T-cell (primary cell): ENCODE results near the gene UEVLD. TPM values are rescaled to one million over a fixed set of nuclear protein-coding genes. Genes with fewer than 3 reads are reported as not detected.

ENCODE experiments used
- ATAC-seq, 4 experiments: fragments of 200-7000 bp in 3 of 4; fragments of 150-1000 bp in 1 of 4; cut with Tn5 transposase; replicated peaks in 1 of 4; 1 replicate in 3 of 4; 2 replicates in 1 of 4; pipeline ENCODE4 v1.10.0; 2021; ENCODE audit warnings: moderate library complexity in 3 of 4, mild to moderate bottlenecking in 2 of 4, moderate number of reproducible peaks in 1 of 4
- CTCF ChIA-PET, 2 donors: fragments of 300-600 bp; sonication (Branson Sonifier 250); formaldehyde crosslinking; loops; one replicate each; lab custom pipeline; 2022; ENCODE audit warnings: antibody characterized with exemption in 2 of 2; lab: Charles Lee
- POLR2A ChIA-PET, 2 donors: fragments of 300-600 bp; sonication (Branson Sonifier 250); formaldehyde crosslinking; loops; one replicate each; lab custom pipeline; 2022; ENCODE audit warnings: antibody characterized with exemption in 2 of 2; lab: Charles Lee
- DNase-seq, 35 experiments: peaks; one replicate each; pipeline versions ENCODE4 v3.0.0 to v3.0.0-alpha.2; 2013 to 2023
- H3K27ac ChIP-seq: one replicate; pipeline ENCODE4 v1.5.1; 2013; ENCODE audit warnings: low read length
- H3K27me3 ChIP-seq, 2 experiments: replicated peaks in 1 of 2; 1 replicate in 1 of 2; 2 replicates in 1 of 2; pipeline versions ENCODE4 v1.6.1 to v1.7.0; 2013; ENCODE audit warnings: low read length in 1 of 2, mixed read lengths in 1 of 2; ENCODE audit not compliant: control insufficient read depth in 2 of 2, insufficient read depth in 2 of 2; ENCODE audit errors: extremely low read depth in 1 of 2
- H3K36me3 ChIP-seq, 2 donors: 1 replicate in 1 of 2; 2 replicates in 1 of 2; pipeline versions ENCODE4 v1.6.1 to v1.7.0; 2013; ENCODE audit warnings: low read length in 1 of 2; ENCODE audit not compliant: control insufficient read depth in 2 of 2, insufficient read depth in 1 of 2; ENCODE audit errors: extremely low read depth in 1 of 2
- H3K4me1 ChIP-seq, 2 experiments: 1 replicate in 1 of 2; 2 replicates in 1 of 2; pipeline versions ENCODE4 v1.6.1 to v1.7.0; 2013; ENCODE audit warnings: low read length in 2 of 2, mixed read lengths in 1 of 2; ENCODE audit not compliant: insufficient read depth in 2 of 2, control insufficient read depth in 1 of 2; ENCODE audit errors: extremely low read depth in 1 of 2
- H3K4me3 ChIP-seq, 2 donors: 1 replicate in 1 of 2; 2 replicates in 1 of 2; pipeline versions ENCODE4 v1.5.1 to v1.7.0; 2013; ENCODE audit warnings: mild to moderate bottlenecking in 2 of 2, low read length in 1 of 2, moderate library complexity in 1 of 2; ENCODE audit not compliant: control insufficient read depth in 1 of 2; ENCODE audit errors: extremely low read depth in 1 of 2
- H3K9me3 ChIP-seq: 2 replicates; pipeline ENCODE4 v1.7.0; 2013
- H3K27ac Mint-ChIP-seq, 2 donors: one replicate each; pipeline ENCODE4 v1.8.0; 2020 to 2021; ENCODE audit warnings: mild to moderate bottlenecking in 2 of 2, mixed read lengths in 2 of 2
- H3K27me3 Mint-ChIP-seq, 2 donors: one replicate each; pipeline ENCODE4 v1.8.0; 2021 to 2022; ENCODE audit warnings: mixed read lengths in 2 of 2
- H3K36me3 Mint-ChIP-seq: one replicate; pipeline ENCODE4 v1.8.0; 2021; ENCODE audit warnings: mixed read lengths
- H3K4me1 Mint-ChIP-seq, 3 donors: one replicate each; pipeline ENCODE4 v1.8.0; 2020 to 2022; ENCODE audit warnings: mixed read lengths in 3 of 3, mild to moderate bottlenecking in 1 of 3
- H3K4me3 Mint-ChIP-seq, 3 donors: one replicate each; pipeline ENCODE4 v1.8.0; 2020 to 2022; ENCODE audit warnings: mild to moderate bottlenecking in 3 of 3, mixed read lengths in 3 of 3, moderate library complexity in 3 of 3
- H3K9me3 Mint-ChIP-seq, 3 donors: one replicate each; pipeline ENCODE4 v1.8.0; 2020 to 2022; ENCODE audit warnings: mixed read lengths in 3 of 3
- WGBS: methylation state at CpG from one replicate; pipeline ENCODE4 v1.1.5; 2013; ENCODE audit warnings: missing lambda C conversion rate; ENCODE audit not compliant: insufficient coverage; 5-methylcytosine and 5-hydroxymethylcytosine counted together
- total RNA-seq, 35 experiments: library from RNA in 6 of 35; stranded (reverse) in 6 of 35; fragments of 120-200 nt in 1 of 35; gene quantifications; one replicate each; pipeline versions ENCODE4 v1.2.1 to v1.2.4 and lab custom pipeline; 2013 to 2026

UEVLD gene
- total RNA-seq = 1 to 10 TPM; 3.9 to 9.0 (median 7.1) TPM
- 9.6 TPM for total RNA-seq (2013)
- 6.1 to 32.1 (median 12.3) reads per million in 29 experiments for total RNA-seq (lab: John Stamatoyannopoulos, UW)

DNA sequence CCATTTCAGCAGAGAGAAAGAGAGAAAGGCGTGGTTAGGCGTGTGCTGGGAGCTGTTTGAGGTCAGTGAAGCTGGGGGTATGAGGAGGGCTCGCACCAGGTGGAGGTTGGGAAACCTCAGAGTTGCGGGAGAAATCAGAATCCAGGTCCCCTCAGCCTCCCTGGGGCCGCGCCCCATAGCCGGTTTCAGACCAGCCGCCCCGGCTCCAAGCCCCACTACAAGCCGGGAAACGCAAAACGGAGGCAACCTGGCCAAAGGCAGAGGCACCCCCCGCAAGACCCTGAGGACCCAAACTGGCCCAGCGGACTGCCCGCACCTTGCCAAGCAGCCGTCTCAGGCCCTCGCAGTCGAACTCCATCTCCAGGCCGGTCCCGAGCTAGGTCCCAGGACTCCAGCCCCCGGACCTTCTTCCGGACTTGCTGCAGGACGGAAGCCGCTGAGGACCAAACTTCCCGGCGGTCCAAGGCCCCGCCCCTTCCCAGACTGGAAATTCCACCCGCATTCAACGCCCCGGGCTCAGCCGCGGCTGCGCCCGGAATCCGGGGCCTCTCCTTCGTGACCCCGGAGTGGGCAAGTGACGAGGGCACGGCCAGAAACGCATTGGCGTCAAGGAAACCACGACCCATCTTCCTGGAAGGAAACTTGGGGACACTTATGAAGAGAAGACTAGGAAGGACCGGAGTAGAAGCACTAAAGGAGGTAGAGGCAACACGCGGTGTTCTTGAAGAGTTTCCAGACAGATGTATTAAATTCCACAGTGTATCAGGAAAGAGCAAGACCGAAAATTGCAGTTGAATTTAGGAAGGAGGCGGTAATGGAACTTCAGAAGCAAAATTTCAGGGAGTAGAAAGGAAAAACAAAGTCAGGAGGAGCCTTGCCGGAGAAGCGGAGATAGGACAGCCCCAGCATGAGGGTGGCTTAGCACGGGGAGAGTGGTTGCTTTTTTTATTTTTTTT is at the start of gene UEVLD:
Gene UEVLD (minus strand): TSS at position 438 of the 956 bp plus-strand sequence. CDS start 80 bp downstream, at position 358.
- H3K9me3 Mint-ChIP-seq = no peaks in the 10 kb centered on the region
- H3K36me3 Mint-ChIP-seq = no peaks in the 10 kb centered on the region
- Histone ChIP-seq H3K36me3 (no peaks in the 10 kb centered on the region), H3K4me1 (peaks cover 0 to 30% of the 10 kb centered on the region in 2 experiments), H3K9me3 (no peaks in the 10 kb centered on the region), H3K27ac (peak within 1 kb of the TSS; percentile 96), H3K4me3 (peak within 1 kb of the TSS; percentile 89 to 97), H3K27me3 (no peaks in the 10 kb centered on the region)
- no peak within 1 kb of the TSS for H3K27ac Mint-ChIP-seq
- peak in 32 of 35 experiments; percentile 4 to 76 (median 22) for DNase-seq
- ChIA-PET POLR2A (interaction anchor here in 1 of 2 donors (0.9 to 1.6 kb wide), 6 partner anchors 10 to 194 kb away, joined by 3 to 8 read pairs (median 6); partner anchors contain the start of genes LDHA and SPTY2D1), CTCF (interaction anchor here (0.6 to 1.8 kb wide), 7 partner anchors 14 to 482 kb away, joined by 3 to 10 read pairs (median 4); partner anchors contain the start of gene TSG101 (in 1 of the 2))
- no peak within 1 kb of the TSS for H3K4me3 Mint-ChIP-seq
- H3K27me3 Mint-ChIP-seq = no peaks in the 10 kb centered on the region
- H3K4me1 Mint-ChIP-seq = peaks cover 0 to 10% (median 3%) of the 10 kb centered on the region in 3 donors
- 13% methylated on average over 40 of the region's 50 CpGs for WGBS
- ATAC-seq = peak; percentile 47 to 53 (median 50)

DNA sequence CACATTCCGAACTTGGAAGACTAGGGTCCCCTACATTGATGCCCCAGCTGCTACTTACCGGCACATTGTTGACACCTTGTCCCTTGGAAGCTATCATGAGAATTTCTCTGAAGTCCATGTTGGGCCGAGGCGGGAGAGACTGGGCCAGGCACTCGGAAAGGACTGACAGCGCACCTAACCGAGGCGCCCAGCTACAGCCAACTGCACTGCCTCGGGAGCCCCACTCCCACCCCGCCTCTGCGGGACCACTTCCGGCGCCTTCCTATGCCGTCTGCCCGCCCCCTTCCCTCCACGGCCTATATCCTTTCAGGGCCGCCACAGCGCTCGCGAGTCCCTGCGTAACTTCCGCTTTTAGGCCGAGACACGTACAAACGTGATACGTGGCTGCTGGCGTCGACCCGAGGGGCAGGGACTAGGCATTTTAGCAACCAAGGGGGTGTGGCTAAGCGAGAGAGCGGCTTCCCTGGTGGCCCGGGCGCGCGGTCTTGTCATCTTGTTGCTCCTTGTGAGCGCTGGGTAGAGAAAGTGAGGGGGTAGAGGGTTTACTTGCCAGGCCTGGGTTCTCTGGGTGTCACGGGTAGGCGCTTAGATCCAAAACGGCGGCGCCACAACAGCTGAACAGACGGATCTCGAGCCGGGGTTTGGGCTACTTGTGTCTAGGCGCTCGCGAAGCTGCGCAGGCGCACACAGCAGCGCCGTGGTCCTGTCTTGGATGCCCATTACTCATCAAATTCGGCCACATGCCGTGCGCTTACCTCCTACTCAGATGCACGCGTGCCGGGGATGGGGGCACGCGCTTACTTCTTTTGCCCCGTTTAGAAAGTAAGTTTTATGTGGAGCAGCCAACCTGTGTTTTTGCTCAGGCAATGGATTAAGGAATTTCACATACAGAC is 45.9 kb upstream of the UEVLD start, which contains the start of gene SPTY2D1:
Gene SPTY2D1 (minus strand): TSS at position 203 of the 893 bp plus-strand sequence. CDS start 85 bp downstream, at position 118.
- ChIA-PET CTCF (interaction anchor here (0.7 to 2.3 kb wide), 8 partner anchors 13 to 108 kb away, joined by 4 to 10 read pairs (median 6); partner anchors contain the start of gene TSG101 (in 1 of the 2)), POLR2A (interaction anchor here (0.5 to 2.8 kb wide), 14 partner anchors 13 to 1843 kb away, joined by 3 to 19 read pairs (median 4); partner anchors contain the start of genes HPS5 (in 1 of the 2), TSG101 (in 1 of the 2) and UEVLD (in 1 of the 2))
- peak within 1 kb of the TSS; percentile 68 to 100 for H3K4me3 ChIP-seq
- Mint-ChIP-seq H3K4me3 (peak within 1 kb of the TSS; percentile 88 to 97 (median 93)), H3K4me1 (peaks cover 27 to 35% (median 34%) of the 10 kb centered on the region in 3 donors), H3K9me3 (no peaks in the 10 kb centered on the region), H3K36me3 (peaks cover 3% of the 10 kb centered on the region), H3K27ac (peak within 1 kb of the TSS; percentile 99 to 100), H3K27me3 (peaks cover 0 to 4% of the 10 kb centered on the region in 2 donors)
- no peaks in the 10 kb centered on the region for H3K36me3 ChIP-seq
- H3K4me1 ChIP-seq = peaks cover 9 to 21% of the 10 kb centered on the region in 2 experiments
- under 1% methylated on average over 55 of the region's 60 CpGs for WGBS
- peak; percentile 91 to 99 (median 99) for DNase-seq
- ATAC-seq = peak; percentile 96 to 99 (median 98)
- no peaks in the 10 kb centered on the region for H3K27me3 ChIP-seq
- H3K27ac ChIP-seq = peak within 1 kb of the TSS; percentile 94
- H3K9me3 ChIP-seq = no peaks in the 10 kb centered on the region

GRCh38 chr11:18633256-18634139 is 45.0 kb upstream of the UEVLD start:
- H3K27ac Mint-ChIP-seq = peak overlapping the region; percentile 99 to 100
- H3K4me1 Mint-ChIP-seq = peaks cover 34 to 42% (median 40%) of the 10 kb centered on the region in 3 donors
- H3K27me3 Mint-ChIP-seq = peaks cover 0 to 4% of the 10 kb centered on the region in 2 donors
- Histone ChIP-seq H3K4me1 (peaks cover 9 to 21% of the 10 kb centered on the region in 2 experiments), H3K4me3 (peak overlapping the region; percentile 68 to 100), H3K27me3 (no peaks in the 10 kb centered on the region), H3K36me3 (no peaks in the 10 kb centered on the region), H3K9me3 (no peaks in the 10 kb centered on the region), H3K27ac (peak overlapping the region; percentile 94)
- no peaks in the 10 kb centered on the region for H3K9me3 Mint-ChIP-seq
- peaks cover 3% of the 10 kb centered on the region for H3K36me3 Mint-ChIP-seq
- WGBS = 6% methylated on average over 25 of the region's 31 CpGs
- ChIA-PET CTCF (interaction anchor here (0.6 to 2.3 kb wide), 15 partner anchors 12 to 529 kb away, joined by 3 to 10 read pairs (median 4); partner anchors contain the start of gene TSG101 (in 1 of the 2)), POLR2A (interaction anchor here (0.5 to 2.8 kb wide), 18 partner anchors 9 to 312 kb away, joined by 3 to 19 read pairs (median 4); partner anchors contain the start of genes HPS5 (in 1 of the 2), TSG101 (in 1 of the 2) and UEVLD (in 1 of the 2))
- ATAC-seq = no peak
- DNase-seq = peak in 8 of 35 experiments; percentile 0 to 50 (median 8)
- peak overlapping the region; percentile 88 to 97 (median 93) for H3K4me3 Mint-ChIP-seq

DNA sequence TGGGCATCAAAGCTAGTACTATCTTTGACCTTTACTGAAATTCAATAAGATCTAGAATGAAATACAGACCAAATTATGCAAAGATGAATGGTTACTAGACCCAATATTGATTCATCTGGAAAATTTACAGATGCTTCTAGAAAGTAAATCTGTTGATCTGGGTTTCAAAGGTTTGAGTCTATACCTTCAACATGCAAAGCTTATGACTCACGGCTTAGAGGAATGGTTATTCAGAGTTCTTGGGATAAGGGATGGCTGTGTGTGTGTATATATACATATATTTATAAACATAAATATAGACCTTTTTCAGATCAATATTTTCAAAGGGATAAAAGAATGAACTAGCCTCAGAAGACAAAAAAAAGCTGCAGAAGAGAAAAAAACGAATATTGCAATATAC is 44.3 kb upstream of the UEVLD start:
- Histone ChIP-seq H3K36me3 (no peaks in the 10 kb centered on the region), H3K27me3 (no peaks in the 10 kb centered on the region), H3K4me3 (no peak overlapping the region), H3K9me3 (no peaks in the 10 kb centered on the region), H3K27ac (peak overlapping the region; percentile 94), H3K4me1 (peaks cover 9 to 21% of the 10 kb centered on the region in 2 experiments)
- H3K4me3 Mint-ChIP-seq = peak overlapping the region; percentile 88 to 97 (median 93)
- CTCF ChIA-PET = interaction anchor here (0.6 to 2.3 kb wide), 11 partner anchors 19 to 99 kb away, joined by 3 to 10 read pairs (median 4); no protein-coding TSS in a partner anchor
- POLR2A ChIA-PET = interaction anchor here (0.6 to 2.8 kb wide), 11 partner anchors 12 to 1446 kb away, joined by 3 to 19 read pairs (median 5); partner anchors contain the start of genes TSG101 (in 1 of the 2) and UEVLD (in 1 of the 2)
- peaks cover 0 to 4% of the 10 kb centered on the region in 2 donors for H3K27me3 Mint-ChIP-seq
- ATAC-seq (no peak), DNase-seq (no peak)
- H3K27ac Mint-ChIP-seq = peak overlapping the region; percentile 43 to 100
- 0% methylated on average over 1 of the region's 2 CpGs for WGBS
- H3K9me3 Mint-ChIP-seq = no peaks in the 10 kb centered on the region
- peaks cover 41 to 48% (median 47%) of the 10 kb centered on the region in 3 donors for H3K4me1 Mint-ChIP-seq
- H3K36me3 Mint-ChIP-seq = peaks cover 3% of the 10 kb centered on the region
